D721Med (cell line): Measurements from ENCODE around the gene NIBAN1.
"Not testable (repeated sequence)": the region's sequence is repeated elsewhere in the genome, so short reads cannot be mapped to it uniquely, and the experiment has no call there.

Experiments
- DNase-seq: peaks from one replicate; pipeline ENCODE4 v3.0.0; 2011; ENCODE audit warnings: low spot score; ENCODE audit not compliant: insufficient read length
- FAIRE-seq: peaks from 2 replicates; lab custom pipeline; 2011; peaks lifted over from hg19 to GRCh38; lab: Jason Lieb, UNC
- CTCF ChIP-seq: IDR thresholded peaks from 2 replicates; pipeline ENCODE4 v1.5.1; 2012; ENCODE audit warnings: mild to moderate bottlenecking, control low read depth; ENCODE audit not compliant: insufficient read depth; ENCODE audit errors: missing control alignments

NIBAN1 gene

GRCh38 chr1:185010361-185010760, 36.1 kb upstream of the NIBAN1 start:
- TF ChIP-seq CTCF, result no peak
- DNase-seq, result no peak
- FAIRE-seq, result no peak

GRCh38 chr1:185008838-185009237, 34.5 kb upstream of the NIBAN1 start:
- DNase-seq, result no peak
- no peak for TF ChIP-seq CTCF
- FAIRE-seq, result no peak

GRCh38 chr1:185001312-185001880, 27.1 kb upstream of the NIBAN1 start:
- FAIRE-seq, DNase-seq: not testable (repeated sequence)

GRCh38 chr1:184999974-185000373, 25.7 kb upstream of the NIBAN1 start:
- not testable (repeated sequence) for FAIRE-seq, DNase-seq

GRCh38 chr1:184994301-184994700, 20.0 kb upstream of the NIBAN1 start:
- FAIRE-seq (peak; percentile 11), DNase-seq (no peak)
- TF ChIP-seq CTCF, result no peak

GRCh38 chr1:184992271-184992670, 18.0 kb upstream of the NIBAN1 start:
- DNase-seq (no peak), FAIRE-seq (no peak)
- no peak for TF ChIP-seq CTCF

GRCh38 chr1:184990204-184990603, 15.9 kb upstream of the NIBAN1 start:
- no peak for FAIRE-seq
- no peak for DNase-seq
- no peak for TF ChIP-seq CTCF

GRCh38 chr1:184988506-184988905, 14.2 kb upstream of the NIBAN1 start:
- no peak for TF ChIP-seq CTCF
- no peak for DNase-seq
- FAIRE-seq, result peak; percentile 16
